Neural cell (in vitro differentiated cells): ENCODE data around the gene ZMAT5. TPM values are rescaled to one million over a fixed set of nuclear protein-coding genes. Genes with fewer than 3 reads are reported as not detected.
"Not testable (repeated sequence)": the region's sequence is repeated elsewhere in the genome, so short reads cannot be mapped to it uniquely, and the experiment has no call there.

Experiments used
- H2AFZ ChIP-seq: fragments of 200-600, 300-800 bp; sonication (generic), shearing (Covaris generic); 2 replicates; pipeline ENCODE4 v1.6.0; 2014; ENCODE audit warnings: low read depth, mild to moderate bottlenecking, antibody characterized with exemption, low read length, moderate library complexity
- H3F3A ChIP-seq: fragments of 200-600 bp; shearing (Covaris generic); 2 replicates; pipeline ENCODE4 v1.6.1; 2016; ENCODE audit warnings: mild to moderate bottlenecking, moderate library complexity, mixed read lengths, antibody characterized with exemption, low read length; ENCODE audit not compliant: insufficient read depth, poor library complexity, severe bottlenecking
- H3K27ac ChIP-seq: fragments of 200-600, 300-800 bp; sonication (generic), shearing (Covaris generic); 2 replicates; pipeline ENCODE4 v1.5.1; 2014; ENCODE audit warnings: mild to moderate bottlenecking, low read length, moderate library complexity
- H3K27me3 ChIP-seq: fragments of 300-800, 200-600 bp; sonication (generic), shearing (Covaris generic); 2 replicates; pipeline ENCODE4 v1.6.0; 2014; ENCODE audit warnings: mild to moderate bottlenecking, low read depth, low read length, moderate library complexity; ENCODE audit not compliant: insufficient read depth
- H3K36me3 ChIP-seq: fragments of 300-800, 200-600 bp; sonication (generic), shearing (Covaris generic); 2 replicates; pipeline ENCODE4 v1.5.1; 2014; ENCODE audit warnings: mild to moderate bottlenecking, antibody characterized with exemption, low read length, moderate library complexity; ENCODE audit not compliant: insufficient read depth
- H3K4me2 ChIP-seq: fragments of 300-800, 200-600 bp; sonication (generic), shearing (Covaris generic); 2 replicates; pipeline ENCODE4 v1.6.0; 2014; ENCODE audit warnings: mild to moderate bottlenecking, low read length
- H3K4me3 ChIP-seq: fragments of 300-800, 200-600 bp; sonication (generic), shearing (Covaris generic); 2 replicates; pipeline ENCODE4 v1.5.1; 2014; ENCODE audit warnings: mild to moderate bottlenecking, low read length, moderate library complexity
- H3K79me2 ChIP-seq: fragments of 200-600 bp; shearing (Covaris generic); replicated peaks from 2 replicates; pipeline ENCODE4 v1.6.0; 2014; ENCODE audit warnings: mild to moderate bottlenecking, low read length, moderate library complexity; ENCODE audit not compliant: insufficient read depth
- H3K9ac ChIP-seq: fragments of 300-800, 200-600 bp; sonication (generic), shearing (Covaris generic); 2 replicates; pipeline ENCODE4 v1.6.1; 2016; ENCODE audit warnings: mild to moderate bottlenecking, low read length, mixed read lengths
- H3K9me2 ChIP-seq: fragments of 200-600 bp; shearing (Covaris generic); 2 replicates; pipeline ENCODE4 v1.6.1; 2016; ENCODE audit warnings: mild to moderate bottlenecking, low read length, mixed read lengths; ENCODE audit not compliant: insufficient read depth
- H3K9me3 ChIP-seq: fragments of 200-600, 300-800 bp; sonication (generic), shearing (Covaris generic); 2 replicates; pipeline ENCODE4 v1.6.1; 2016; ENCODE audit warnings: mild to moderate bottlenecking, mixed run types, low read length, moderate library complexity, mixed read lengths
- H4K20me1 ChIP-seq: fragments of 200-600 bp; shearing (Covaris generic); 2 replicates; pipeline ENCODE4 v1.6.1; 2016; ENCODE audit warnings: mild to moderate bottlenecking, mixed run types; ENCODE audit not compliant: insufficient read depth
- CTCF ChIP-seq: fragments of 450-650 bp; IDR thresholded peaks from 2 replicates; pipeline ENCODE4 v1.5.1; 2014; ENCODE audit warnings: antibody characterized with exemption, mild to moderate bottlenecking, moderate library complexity; ENCODE audit not compliant: poor library complexity, severe bottlenecking
- EP300 ChIP-seq: fragments of 450-650 bp; conservative IDR thresholded peaks from 2 replicates; pipeline ENCODE4 v1.6.1; 2014; ENCODE audit warnings: antibody characterized with exemption, mild to moderate bottlenecking, moderate library complexity; ENCODE audit not compliant: poor library complexity, severe bottlenecking
- EZH2 ChIP-seq: fragments of 200-600, 300-800 bp; shearing (Covaris generic), sonication (generic); IDR thresholded peaks from 2 replicates; pipeline ENCODE4 v1.6.1; 2014; ENCODE audit warnings: antibody characterized with exemption, low read length, borderline replicate concordance, mild to moderate bottlenecking; ENCODE audit not compliant: insufficient read depth, poor library complexity, severe bottlenecking
- MXI1 ChIP-seq: fragments of 450-650 bp; conservative IDR thresholded peaks from 2 replicates; pipeline ENCODE4 v1.6.1; 2014; ENCODE audit warnings: antibody characterized with exemption, mild to moderate bottlenecking; ENCODE audit not compliant: poor library complexity, severe bottlenecking
- POLR2AphosphoS5 ChIP-seq: IDR thresholded peaks from 2 replicates; pipeline ENCODE4 v1.6.1; 2012
- RAD21 ChIP-seq: fragments of 450-650 bp; conservative IDR thresholded peaks from 2 replicates; pipeline ENCODE4 v1.6.1; 2014; ENCODE audit warnings: antibody characterized with exemption, mild to moderate bottlenecking, moderate library complexity
- REST ChIP-seq: IDR thresholded peaks from 2 replicates; pipeline ENCODE4 v1.6.1; 2012; ENCODE audit warnings: borderline replicate concordance
- SMC3 ChIP-seq: fragments of 450-650 bp; conservative IDR thresholded peaks from 2 replicates; pipeline ENCODE4 v1.6.1; 2014; ENCODE audit warnings: antibody characterized with exemption, mild to moderate bottlenecking, moderate library complexity; ENCODE audit not compliant: poor library complexity
- TAF1 ChIP-seq: IDR thresholded peaks from 2 replicates; pipeline ENCODE4 v1.6.1; 2012; ENCODE audit warnings: low read depth
- polyA plus RNA-seq: library from polyadenylated mRNA; depleted of rRNA; stranded (reverse); fragments of >200 nt; gene quantifications from 2 replicates; pipeline ENCODE4 v1.2.3, GENCODE V29; 2014

The ZMAT5 gene
- polyA plus RNA-seq, 1 donor from 2014 or later: 54.9 TPM

- Histone ChIP-seq H3K27me3 (no peaks in the 10 kb centered on the region), H3K4me3 (no peak overlapping the region), H3K36me3 (no peaks in the 10 kb centered on the region), H3K9me3 (no peaks in the 10 kb centered on the region), H3K9me2 (no peaks in the 10 kb centered on the region), H3F3A (no peaks in the 10 kb centered on the region), H3K27ac (no peak overlapping the region), H3K9ac (no peak overlapping the region), H4K20me1 (no peaks in the 10 kb centered on the region), H3K79me2 (no peaks in the 10 kb centered on the region), H2AFZ (no peak overlapping the region), H3K4me2 (no peak overlapping the region)
- TF ChIP-seq REST (no peak), EZH2 (no peak), MXI1 (no peak), CTCF (no peak), RAD21 (no peak), EP300 (no peak), TAF1 (no peak), POLR2AphosphoS5 (no peak), SMC3 (no peak)
Measured at GRCh38 chr22:29756341-29756740, 10.5 kb downstream of the ZMAT5 start.

- Histone ChIP-seq H3K9ac (no peak overlapping the region), H3K27me3 (no peaks in the 10 kb centered on the region), H3K36me3 (no peaks in the 10 kb centered on the region), H3K79me2 (no peaks in the 10 kb centered on the region), H3K27ac (no peak overlapping the region), H3F3A (no peaks in the 10 kb centered on the region), H3K4me2 (no peak overlapping the region), H2AFZ (no peak overlapping the region), H3K9me2 (no peaks in the 10 kb centered on the region), H3K9me3 (no peaks in the 10 kb centered on the region), H3K4me3 (no peak overlapping the region), H4K20me1 (no peaks in the 10 kb centered on the region)
- TF ChIP-seq MXI1 (no peak), REST (no peak)
Measured at GRCh38 chr22:29755889-29756288, 10.9 kb downstream of the ZMAT5 start.

- not testable (repeated sequence) for H3K36me3 ChIP-seq, H3K4me2 ChIP-seq, H3K9me2 ChIP-seq, H4K20me1 ChIP-seq, H2AFZ ChIP-seq, H3K27ac ChIP-seq, H3K79me2 ChIP-seq, H3K9ac ChIP-seq, H3K4me3 ChIP-seq, H3K9me3 ChIP-seq, H3K27me3 ChIP-seq, H3F3A ChIP-seq
Measured at GRCh38 chr22:29754658-29755395, 12.0 kb downstream of the ZMAT5 start.
